ENCODE data around the gene PLXNA2. TPM values are rescaled to one million over a fixed set of nuclear protein-coding genes. Genes with fewer than 3 reads are reported as not detected.
A peak's percentile ranks its signal among the peaks of the same experiment; 100 is the strongest.

Gene PLXNA2
- total and polyA plus RNA-seq, 2 experiments from 2014 or later: 3.7 to 5.4 TPM

DNA sequence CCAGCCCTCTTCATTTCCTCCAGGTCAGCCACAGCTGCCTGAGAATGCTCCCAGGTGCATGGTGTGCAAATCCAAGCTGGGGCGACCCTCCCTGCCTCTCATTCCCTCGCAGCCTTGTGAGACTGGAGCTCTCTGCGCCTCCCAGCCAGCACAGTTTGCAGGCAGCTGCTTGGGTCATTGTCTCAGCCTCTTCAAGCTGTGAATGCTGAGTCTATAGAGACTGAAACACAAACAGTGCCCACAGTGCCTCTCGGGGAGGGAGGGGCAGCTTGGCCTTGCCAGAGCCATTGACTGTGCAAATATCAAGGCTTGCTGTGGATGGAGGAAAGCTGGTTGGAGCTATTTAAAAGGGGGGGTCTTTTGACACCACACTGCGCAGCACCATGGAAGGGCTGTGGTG, 10.6 kb downstream of the PLXNA2 start:
- no peak for DNase-seq
- H3K4me1 ChIP-seq (ENCODE audit: insufficient read depth): peaks cover 26% of the 10 kb centered on the region
- in situ Hi-C loops (cut with MboI): loop anchor here (25.0 kb wide), 1 partner anchor 96 kb away; no protein-coding TSS in a partner anchor

DNA sequence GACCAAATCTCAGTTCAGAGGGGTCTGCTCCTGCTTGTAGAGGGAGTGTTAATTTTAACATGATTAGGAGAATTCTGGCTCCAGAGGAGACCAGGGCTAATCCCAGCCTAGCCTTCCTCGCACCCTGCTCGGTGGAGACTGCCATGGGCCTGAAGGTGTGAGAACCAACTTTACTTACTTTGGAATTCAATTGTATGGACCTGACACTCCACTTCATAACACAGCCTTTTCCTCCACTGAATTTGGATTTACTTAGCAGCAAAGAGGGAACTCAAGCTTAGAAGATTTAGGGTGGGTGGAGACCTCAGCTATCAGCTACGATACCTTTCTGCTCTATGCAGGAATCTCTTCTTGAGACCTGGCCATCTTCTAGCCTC, 11.5 kb downstream of the PLXNA2 start:
- Histone ChIP-seq H3K27ac (no peak overlapping the region), H3K4me2 (ENCODE audit: unreplicated experiment) (no peak overlapping the region), H4K20me1 (ENCODE audit: insufficient read depth) (no peaks in the 10 kb centered on the region), H2AFZ (no peak overlapping the region), H3K4me1 (ENCODE audit: insufficient read depth) (peaks cover 26% of the 10 kb centered on the region), H3K27me3 (replicated peaks; ENCODE audit: insufficient read depth) (no peaks in the 10 kb centered on the region), H3K9me2 (ENCODE audit: insufficient read depth) (no peaks in the 10 kb centered on the region), H3K9me3 (ENCODE audit: low read depth) (no peaks in the 10 kb centered on the region), H3K9ac (no peak overlapping the region), H3F3A (ENCODE audit: insufficient read depth) (no peaks in the 10 kb centered on the region), H3K4me3 (no peak overlapping the region), H3K79me2 (ENCODE audit: insufficient read depth) (peaks cover 75% of the 10 kb centered on the region), H3K36me3 (ENCODE audit: low read depth) (no peaks in the 10 kb centered on the region)
- no peak for DNase-seq
- WGBS, 2 experiments (ENCODE audit: low coverage in 1 of 2, low lambda C conversion rate in 2 of 2, missing lambda C conversion rate in 2 of 2): 97 to 100% methylated on average over 3 of the region's 3 CpGs
- TF ChIP-seq EZH2 (IDR thresholded peaks at IDR 0.05; ENCODE audit: insufficient read depth, poor library complexity, severe bottlenecking) (no peak), EZH2phosphoT487 (IDR thresholded peaks at IDR 0.05; ENCODE audit: insufficient read depth, low read depth) (no peak)
- in situ Hi-C loops (cut with MboI): loop anchor here (25.0 kb wide), 1 partner anchor 95 kb away; no protein-coding TSS in a partner anchor

More for the DNA sequence above, 10.6 kb downstream of the PLXNA2 start:
- Histone ChIP-seq H3K9me2 (ENCODE audit: insufficient read depth) (no peaks in the 10 kb centered on the region), H3K27ac (no peak overlapping the region), H3K4me2 (ENCODE audit: unreplicated experiment) (no peak overlapping the region), H2AFZ (no peak overlapping the region), H3K9ac (no peak overlapping the region), H3F3A (ENCODE audit: insufficient read depth) (no peaks in the 10 kb centered on the region), H3K4me3 (no peak overlapping the region), H3K27me3 (replicated peaks; ENCODE audit: insufficient read depth) (no peaks in the 10 kb centered on the region), H3K9me3 (ENCODE audit: low read depth) (no peaks in the 10 kb centered on the region), H4K20me1 (ENCODE audit: insufficient read depth) (no peaks in the 10 kb centered on the region), H3K36me3 (ENCODE audit: low read depth) (no peaks in the 10 kb centered on the region), H3K79me2 (ENCODE audit: insufficient read depth) (peaks cover 79% of the 10 kb centered on the region)
- TF ChIP-seq EZH2 (IDR thresholded peaks at IDR 0.05; ENCODE audit: insufficient read depth, poor library complexity, severe bottlenecking) (no peak), EZH2phosphoT487 (IDR thresholded peaks at IDR 0.05; ENCODE audit: insufficient read depth, low read depth) (no peak)
- WGBS, 2 experiments (ENCODE audit: low coverage in 1 of 2, low lambda C conversion rate in 2 of 2, missing lambda C conversion rate in 2 of 2): 85 to 87% methylated on average over 4 to 5 of the region's 5 CpGs

DNA sequence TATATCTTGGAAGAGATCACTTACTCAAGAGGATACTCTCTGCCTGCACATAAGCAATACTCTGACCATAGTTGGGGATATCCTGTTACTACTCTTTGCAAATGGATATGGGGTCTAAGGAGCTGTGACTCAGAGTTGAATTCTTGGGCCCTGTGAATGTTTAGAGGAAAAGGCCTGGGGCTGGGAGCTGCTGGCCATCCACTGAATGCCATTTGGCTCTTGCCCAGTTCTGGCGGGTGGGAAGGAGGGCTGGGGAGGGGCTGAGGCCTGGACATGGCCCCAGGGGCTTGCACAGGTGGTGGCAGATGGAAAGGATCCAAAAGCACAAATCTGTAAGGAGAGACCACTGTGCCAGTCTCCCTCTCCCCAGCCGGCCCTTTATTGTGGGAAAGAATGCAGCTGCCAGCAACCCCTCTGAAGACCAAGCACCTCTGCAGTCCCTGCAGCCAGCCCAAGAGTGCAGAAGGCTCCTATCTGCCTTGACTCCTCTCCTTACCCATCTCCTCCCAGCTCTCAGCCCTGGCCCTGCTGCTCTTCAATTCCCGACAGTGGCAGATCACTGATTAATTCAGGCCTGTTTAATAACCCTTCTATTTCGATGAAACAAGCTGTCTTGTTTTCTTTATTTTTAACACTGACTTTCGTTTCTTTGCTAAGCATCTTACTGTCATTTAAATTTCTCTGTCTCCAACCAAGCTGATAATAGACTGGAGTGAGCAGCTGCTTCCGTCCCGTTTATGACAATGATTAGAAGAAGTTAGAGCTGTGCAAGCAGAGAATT, 12.1 kb downstream of the PLXNA2 start:
- DNase-seq: peak; percentile 36
- Histone ChIP-seq H3K27me3 (replicated peaks; ENCODE audit: insufficient read depth) (no peaks in the 10 kb centered on the region), H3K4me2 (ENCODE audit: unreplicated experiment) (no peak overlapping the region), H3K27ac (no peak overlapping the region), H3F3A (ENCODE audit: insufficient read depth) (no peaks in the 10 kb centered on the region), H3K4me3 (no peak overlapping the region), H3K36me3 (ENCODE audit: low read depth) (no peaks in the 10 kb centered on the region), H3K9me3 (ENCODE audit: low read depth) (no peaks in the 10 kb centered on the region), H3K4me1 (ENCODE audit: insufficient read depth) (peaks cover 23% of the 10 kb centered on the region), H3K79me2 (ENCODE audit: insufficient read depth) (peaks cover 75% of the 10 kb centered on the region), H3K9me2 (ENCODE audit: insufficient read depth) (no peaks in the 10 kb centered on the region), H4K20me1 (ENCODE audit: insufficient read depth) (no peaks in the 10 kb centered on the region), H3K9ac (no peak overlapping the region), H2AFZ (no peak overlapping the region)
- TF ChIP-seq EZH2 (IDR thresholded peaks at IDR 0.05; ENCODE audit: insufficient read depth, poor library complexity, severe bottlenecking) (no peak), EZH2phosphoT487 (IDR thresholded peaks at IDR 0.05; ENCODE audit: insufficient read depth, low read depth) (no peak)
- 86 to 90% methylated on average over 7 of the region's 7 CpGs for WGBS, 2 experiments (ENCODE audit: low coverage in 1 of 2, low lambda C conversion rate in 2 of 2, missing lambda C conversion rate in 2 of 2)
- in situ Hi-C loops (cut with MboI): loop anchor here (25.0 kb wide), 1 partner anchor 95 kb away; no protein-coding TSS in a partner anchor

DNA sequence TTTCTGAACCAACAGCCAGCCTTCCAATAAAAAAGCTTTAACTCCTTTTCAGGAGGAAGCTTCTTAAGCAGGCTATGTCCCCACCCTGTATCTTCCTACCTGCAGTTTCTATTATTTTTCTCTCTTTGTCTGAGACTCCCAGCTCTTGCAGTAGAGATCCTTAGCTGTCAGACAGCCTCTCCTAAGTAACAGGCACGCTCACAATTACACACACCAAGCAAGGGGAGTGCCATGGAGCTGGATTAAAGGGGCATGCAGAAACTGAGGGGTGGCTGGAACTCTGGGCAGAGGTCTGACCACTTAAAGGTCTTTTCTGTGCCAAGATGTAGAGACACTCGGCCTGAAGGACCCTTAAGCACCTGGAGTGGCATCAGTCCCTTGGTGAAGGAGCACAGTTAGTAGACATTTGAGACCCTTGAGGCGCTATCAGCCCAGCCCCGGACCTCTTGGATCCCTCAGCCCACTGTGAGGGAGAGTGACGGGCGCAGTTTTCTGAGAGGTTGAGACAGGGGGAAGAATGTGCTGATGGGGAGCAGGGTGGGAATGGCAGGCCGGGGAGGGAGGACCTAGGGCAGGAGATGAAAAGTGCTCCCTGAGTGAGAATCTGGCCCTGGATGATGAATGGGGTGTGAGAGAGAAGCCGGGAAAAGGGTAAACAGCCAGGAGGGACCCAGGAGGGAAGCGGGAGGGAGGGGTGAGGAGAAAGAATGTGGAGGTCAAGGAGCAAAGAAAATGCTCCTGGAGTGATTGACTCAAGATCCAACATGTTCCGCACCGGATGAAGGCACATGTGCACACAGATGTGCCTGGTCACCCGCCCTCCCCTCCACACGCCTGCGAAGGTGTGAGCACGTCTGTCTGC, 13.3 kb downstream of the PLXNA2 start:
- no peak overlapping the region for H3K27ac ChIP-seq
- TF ChIP-seq EZH2 (IDR thresholded peaks at IDR 0.05; ENCODE audit: insufficient read depth, poor library complexity, severe bottlenecking) (no peak), EZH2phosphoT487 (IDR thresholded peaks at IDR 0.05; ENCODE audit: insufficient read depth, low read depth) (no peak)
- H3K79me2 ChIP-seq (ENCODE audit: insufficient read depth): peaks cover 75% of the 10 kb centered on the region

More for the DNA sequence above, 13.3 kb downstream of the PLXNA2 start:
- Histone ChIP-seq H3K27me3 (replicated peaks; ENCODE audit: insufficient read depth) (no peaks in the 10 kb centered on the region), H3K36me3 (ENCODE audit: low read depth) (no peaks in the 10 kb centered on the region), H3F3A (ENCODE audit: insufficient read depth) (no peaks in the 10 kb centered on the region), H3K9me2 (ENCODE audit: insufficient read depth) (no peaks in the 10 kb centered on the region), H2AFZ (no peak overlapping the region), H3K4me3 (no peak overlapping the region), H3K9me3 (ENCODE audit: low read depth) (no peaks in the 10 kb centered on the region), H3K4me1 (ENCODE audit: insufficient read depth) (peaks cover 13% of the 10 kb centered on the region), H3K9ac (no peak overlapping the region), H4K20me1 (ENCODE audit: insufficient read depth) (no peaks in the 10 kb centered on the region), H3K4me2 (ENCODE audit: unreplicated experiment) (no peak overlapping the region)
- WGBS, 2 experiments (ENCODE audit: low coverage in 1 of 2, low lambda C conversion rate in 2 of 2, missing lambda C conversion rate in 2 of 2): 86 to 88% methylated on average over 15 of the region's 15 CpGs
- no peak for DNase-seq
- in situ Hi-C loops (cut with MboI): loop anchor here (25.0 kb wide), 1 partner anchor 94 kb away; no protein-coding TSS in a partner anchor
